ENCODE measurements around the gene TADA1. TPM values are rescaled to one million over a fixed set of nuclear protein-coding genes. Genes with fewer than 3 reads are reported as not detected.

The TADA1 gene
- total RNA-seq, 1 donor from 2014 or later = 11.7 TPM

DNA sequence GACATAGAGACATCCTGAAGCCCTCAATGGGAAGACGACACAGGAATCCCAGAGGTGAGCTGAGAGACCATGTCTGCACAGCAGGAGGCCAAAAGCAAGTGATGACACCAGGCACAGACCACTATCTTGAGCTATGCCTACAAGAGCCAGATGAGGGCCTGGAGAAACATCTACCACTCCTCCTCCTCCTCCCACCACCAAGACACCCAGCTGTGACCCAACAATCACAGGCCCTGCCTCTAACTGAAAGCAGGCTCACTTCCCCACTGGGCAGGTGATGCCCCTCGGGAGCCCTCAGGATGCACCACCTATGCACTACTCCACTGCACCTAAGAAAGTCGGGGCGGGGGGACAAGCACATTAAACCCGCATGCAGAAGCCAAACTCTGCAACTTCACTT lies 16.5 kb downstream of the TADA1 start:
- Mint-ChIP-seq H3K9me3 (ENCODE audit: unreplicated experiment) (no peaks in the 10 kb centered on the region), H3K27ac (ENCODE audit: unreplicated experiment) (no peak overlapping the region), H3K36me3 (ENCODE audit: low read depth, unreplicated experiment) (no peaks in the 10 kb centered on the region), H3K27me3 (ENCODE audit: unreplicated experiment) (peaks cover 4% of the 10 kb centered on the region), H3K4me3 (ENCODE audit: unreplicated experiment) (no peak overlapping the region), H3K4me1 (ENCODE audit: unreplicated experiment) (peaks cover 9% of the 10 kb centered on the region)
- TF ChIP-seq, protein P1, sequence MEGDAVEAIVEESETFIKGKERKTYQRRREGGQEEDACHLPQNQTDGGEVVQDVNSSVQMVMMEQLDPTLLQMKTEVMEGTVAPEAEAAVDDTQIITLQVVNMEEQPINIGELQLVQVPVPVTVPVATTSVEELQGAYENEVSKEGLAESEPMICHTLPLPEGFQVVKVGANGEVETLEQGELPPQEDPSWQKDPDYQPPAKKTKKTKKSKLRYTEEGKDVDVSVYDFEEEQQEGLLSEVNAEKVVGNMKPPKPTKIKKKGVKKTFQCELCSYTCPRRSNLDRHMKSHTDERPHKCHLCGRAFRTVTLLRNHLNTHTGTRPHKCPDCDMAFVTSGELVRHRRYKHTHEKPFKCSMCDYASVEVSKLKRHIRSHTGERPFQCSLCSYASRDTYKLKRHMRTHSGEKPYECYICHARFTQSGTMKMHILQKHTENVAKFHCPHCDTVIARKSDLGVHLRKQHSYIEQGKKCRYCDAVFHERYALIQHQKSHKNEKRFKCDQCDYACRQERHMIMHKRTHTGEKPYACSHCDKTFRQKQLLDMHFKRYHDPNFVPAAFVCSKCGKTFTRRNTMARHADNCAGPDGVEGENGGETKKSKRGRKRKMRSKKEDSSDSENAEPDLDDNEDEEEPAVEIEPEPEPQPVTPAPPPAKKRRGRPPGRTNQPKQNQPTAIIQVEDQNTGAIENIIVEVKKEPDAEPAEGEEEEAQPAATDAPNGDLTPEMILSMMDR (IDR thresholded peaks at IDR 0.05; ENCODE audit: unreplicated experiment) = no peak
- DNase-seq (ENCODE audit: low spot score) = no peak

DNA sequence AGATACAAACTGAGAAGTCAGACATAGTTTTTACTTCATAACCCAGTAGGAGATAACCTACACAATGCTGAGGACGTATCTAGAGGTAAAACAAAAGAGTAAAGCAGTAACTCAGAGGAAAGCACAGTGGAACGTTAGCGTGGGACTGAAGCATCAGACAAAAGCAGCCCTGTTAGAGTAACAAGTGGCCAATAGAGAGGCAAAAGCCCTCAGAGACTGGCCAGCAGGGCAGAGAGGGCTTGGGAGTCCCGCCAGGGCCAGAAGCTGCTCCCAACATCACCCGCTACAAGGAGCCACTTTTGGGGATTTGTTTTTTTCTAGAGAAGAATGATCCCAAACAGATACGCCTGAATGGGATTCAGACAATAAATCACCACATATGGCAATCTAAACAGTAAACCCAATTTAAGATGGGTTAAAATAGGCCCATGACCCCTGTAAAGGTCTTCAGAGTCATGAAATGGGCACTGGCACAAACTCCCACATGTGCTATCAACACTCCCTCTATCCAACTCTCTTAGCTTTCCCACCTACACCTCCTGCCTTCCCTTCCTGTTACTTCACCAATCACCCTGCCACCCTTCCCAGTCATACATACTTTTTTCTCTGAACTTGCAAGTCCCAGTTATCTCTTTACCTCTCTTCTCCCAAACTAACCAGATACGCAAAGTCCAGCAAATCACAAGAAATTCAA lies 17.2 kb downstream of the TADA1 start:
- TF ChIP-seq, protein P1 (IDR thresholded peaks at IDR 0.05; ENCODE audit: unreplicated experiment) = no peak
- Mint-ChIP-seq H3K36me3 (ENCODE audit: low read depth, unreplicated experiment) (peaks cover 2% of the 10 kb centered on the region), H3K27me3 (ENCODE audit: unreplicated experiment) (peaks cover 4% of the 10 kb centered on the region), H3K9me3 (ENCODE audit: unreplicated experiment) (no peaks in the 10 kb centered on the region), H3K4me1 (ENCODE audit: unreplicated experiment) (peaks cover 9% of the 10 kb centered on the region), H3K27ac (ENCODE audit: unreplicated experiment) (no peak overlapping the region), H3K4me3 (ENCODE audit: unreplicated experiment) (no peak overlapping the region)
- DNase-seq (ENCODE audit: low spot score) = no peak

DNA sequence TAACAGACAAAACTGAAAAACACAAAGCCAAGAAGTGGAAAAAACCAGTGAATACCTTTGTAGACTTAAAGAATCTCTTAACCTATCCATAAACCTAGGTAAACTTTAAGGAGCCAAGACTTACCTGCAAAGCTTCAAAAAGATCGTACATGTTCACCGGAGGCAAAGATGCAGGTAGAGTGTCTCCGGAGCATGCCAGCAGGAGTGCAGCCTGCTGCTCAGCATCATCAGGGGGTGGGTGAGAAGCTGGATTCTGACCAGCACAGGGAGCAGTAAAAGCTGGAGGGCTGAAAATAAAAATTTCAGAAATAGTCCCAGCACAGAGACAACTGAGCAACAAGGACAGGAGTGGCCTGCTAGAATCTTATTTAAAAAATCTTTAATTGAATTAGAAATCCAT lies 18.1 kb downstream of the TADA1 start:
- no peak for DNase-seq (ENCODE audit: low spot score)
- Mint-ChIP-seq H3K27me3 (ENCODE audit: unreplicated experiment) (peaks cover 4% of the 10 kb centered on the region), H3K4me3 (ENCODE audit: unreplicated experiment) (no peak overlapping the region), H3K4me1 (ENCODE audit: unreplicated experiment) (peaks cover 9% of the 10 kb centered on the region), H3K9me3 (ENCODE audit: unreplicated experiment) (no peaks in the 10 kb centered on the region), H3K36me3 (ENCODE audit: low read depth, unreplicated experiment) (peaks cover 4% of the 10 kb centered on the region), H3K27ac (ENCODE audit: unreplicated experiment) (no peak overlapping the region)
- TF ChIP-seq, protein P1 (IDR thresholded peaks at IDR 0.05; ENCODE audit: unreplicated experiment) = no peak

DNA sequence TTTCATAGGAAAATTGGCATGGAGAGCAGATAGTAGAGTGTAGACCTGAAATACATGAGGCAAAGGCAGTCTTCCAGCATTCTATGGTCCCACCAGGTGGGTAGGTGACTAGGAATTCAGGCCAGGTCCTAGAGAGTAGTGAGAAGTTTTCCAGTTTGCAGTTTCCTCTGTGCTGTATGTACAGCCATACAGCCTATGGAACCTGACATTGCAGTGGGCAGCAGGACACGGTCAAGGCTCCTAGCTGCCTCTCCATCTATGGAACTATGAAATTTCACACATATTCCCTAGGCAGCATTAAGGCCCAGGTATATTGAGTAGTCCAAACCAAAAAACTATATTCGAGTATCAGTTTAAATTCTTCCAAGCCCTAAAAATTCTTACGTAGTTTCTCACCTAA lies 20.5 kb downstream of the TADA1 start:
- Mint-ChIP-seq H3K27me3 (ENCODE audit: unreplicated experiment) (peaks cover 4% of the 10 kb centered on the region), H3K4me1 (ENCODE audit: unreplicated experiment) (peaks cover 9% of the 10 kb centered on the region), H3K27ac (ENCODE audit: unreplicated experiment) (no peak overlapping the region), H3K9me3 (ENCODE audit: unreplicated experiment) (no peaks in the 10 kb centered on the region), H3K36me3 (ENCODE audit: low read depth, unreplicated experiment) (peaks cover 24% of the 10 kb centered on the region), H3K4me3 (ENCODE audit: unreplicated experiment) (no peak overlapping the region)
- TF ChIP-seq, protein P1 (IDR thresholded peaks at IDR 0.05; ENCODE audit: unreplicated experiment) = no peak
- no peak for DNase-seq (ENCODE audit: low spot score)

DNA sequence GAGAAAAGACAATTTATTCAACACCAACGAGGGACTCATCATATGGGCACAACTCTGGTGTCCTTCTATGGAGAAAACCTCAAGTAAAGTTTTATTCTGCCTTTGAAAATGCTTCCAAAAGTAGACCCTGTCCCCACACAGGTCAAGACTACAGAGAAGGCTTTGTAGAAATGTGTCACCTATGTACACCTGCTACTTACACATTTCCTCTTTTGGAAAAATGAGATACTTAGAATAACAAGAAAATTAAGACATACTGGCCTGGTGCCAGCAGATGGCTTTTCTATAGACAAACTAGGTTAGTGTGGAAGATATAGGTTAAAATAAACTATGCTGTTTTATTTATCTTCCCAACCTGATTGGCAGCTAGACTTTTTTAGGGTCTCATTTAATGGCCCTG lies 23.1 kb downstream of the TADA1 start:
- peaks cover 2% of the 10 kb centered on the region for H3K4me1 Mint-ChIP-seq (ENCODE audit: unreplicated experiment)
- DNase-seq (ENCODE audit: low spot score) = no peak
- no peak overlapping the region for H3K4me3 Mint-ChIP-seq (ENCODE audit: unreplicated experiment)
- H3K9me3 Mint-ChIP-seq (ENCODE audit: unreplicated experiment) = no peaks in the 10 kb centered on the region
- H3K36me3 Mint-ChIP-seq (ENCODE audit: low read depth, unreplicated experiment) = peaks cover 42% of the 10 kb centered on the region
- H3K27ac Mint-ChIP-seq (ENCODE audit: unreplicated experiment) = no peak overlapping the region
- H3K27me3 Mint-ChIP-seq (ENCODE audit: unreplicated experiment) = peaks cover 2% of the 10 kb centered on the region
- TF ChIP-seq, protein P1 (IDR thresholded peaks at IDR 0.05; ENCODE audit: unreplicated experiment) = no peak
